NT2/D1 (cell line): Measurements from ENCODE around the gene CORO1C.

Experiments
- SUZ12 ChIP-seq: IDR thresholded peaks from 2 replicates; pipeline ENCODE4 v1.6.1; 2011; ENCODE audit not compliant: insufficient read length, insufficient read depth; ENCODE audit errors: extremely low read depth
- ZNF274 ChIP-seq: IDR thresholded peaks from 2 replicates; pipeline ENCODE4 v1.6.1; 2011; ENCODE audit warnings: mild to moderate bottlenecking, low read depth, low read length

DNA sequence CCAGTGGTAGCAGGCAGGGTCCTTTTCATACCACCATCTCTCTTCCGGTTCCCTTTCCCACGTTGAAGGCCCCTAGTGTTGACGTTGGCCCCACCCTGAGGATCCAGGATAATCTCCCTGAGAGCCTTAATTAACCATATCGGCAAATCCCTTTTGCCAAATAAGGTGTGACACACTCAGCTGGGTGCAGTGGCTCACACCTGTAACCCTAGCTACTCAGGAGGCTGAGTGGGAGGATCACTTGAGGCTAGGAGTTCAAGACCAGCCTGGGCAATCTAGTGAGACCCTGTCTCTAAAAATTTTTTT lies 130.7 kb downstream of the CORO1C start:
- TF ChIP-seq SUZ12 (no peak), ZNF274 (no peak)
